GM12801 (cell line): ENCODE measurements around the gene TBXA2R.

Experiments used
- CTCF ChIP-seq: IDR thresholded peaks from one replicate; pipeline ENCODE4 v1.5.1; 2011; ENCODE audit warnings: control low read depth; ENCODE audit not compliant: insufficient read length; ENCODE audit errors: extremely low read depth

Gene TBXA2R

DNA sequence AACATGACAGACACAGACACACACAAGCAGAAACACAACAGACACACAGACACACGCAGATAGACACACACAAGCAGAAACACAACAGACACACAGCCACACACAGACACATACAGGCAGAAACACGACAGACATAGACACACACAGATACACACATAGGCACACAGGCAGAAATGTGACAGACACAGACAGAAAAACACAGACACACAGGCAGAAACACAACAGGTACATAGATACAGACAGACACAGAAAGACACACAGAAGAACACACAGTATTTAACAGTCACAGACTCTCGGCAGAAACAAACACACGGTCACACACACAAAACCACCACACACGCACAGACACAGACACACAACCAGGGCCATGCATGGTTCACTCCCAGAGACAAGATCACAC is 905 bp downstream of the TBXA2R start:
- no peak for TF ChIP-seq CTCF

DNA sequence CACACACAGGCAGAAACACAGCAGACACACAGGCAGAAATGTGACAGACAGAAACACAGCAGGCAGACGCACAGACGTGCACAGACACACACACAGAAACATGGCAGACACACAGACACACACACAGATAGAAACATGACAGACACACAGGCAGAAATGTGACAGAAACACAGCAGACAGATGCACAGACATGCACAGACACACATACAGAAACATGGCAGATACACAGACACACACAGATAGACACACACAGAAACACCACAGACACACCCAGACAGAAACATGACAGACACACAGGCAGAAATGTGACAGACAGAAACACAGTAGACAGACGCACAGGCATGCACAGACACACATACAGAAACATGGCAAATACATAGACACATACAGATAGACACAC is 1.3 kb downstream of the TBXA2R start:
- TF ChIP-seq CTCF: no peak

- TF ChIP-seq CTCF: no peak
These were observed 1.7 kb downstream of the TBXA2R start for GRCh38 chr19:3604987-3605343.

GRCh38 chr19:3604227-3604986 is 2.3 kb downstream of the TBXA2R start:
- no peak for TF ChIP-seq CTCF

DNA sequence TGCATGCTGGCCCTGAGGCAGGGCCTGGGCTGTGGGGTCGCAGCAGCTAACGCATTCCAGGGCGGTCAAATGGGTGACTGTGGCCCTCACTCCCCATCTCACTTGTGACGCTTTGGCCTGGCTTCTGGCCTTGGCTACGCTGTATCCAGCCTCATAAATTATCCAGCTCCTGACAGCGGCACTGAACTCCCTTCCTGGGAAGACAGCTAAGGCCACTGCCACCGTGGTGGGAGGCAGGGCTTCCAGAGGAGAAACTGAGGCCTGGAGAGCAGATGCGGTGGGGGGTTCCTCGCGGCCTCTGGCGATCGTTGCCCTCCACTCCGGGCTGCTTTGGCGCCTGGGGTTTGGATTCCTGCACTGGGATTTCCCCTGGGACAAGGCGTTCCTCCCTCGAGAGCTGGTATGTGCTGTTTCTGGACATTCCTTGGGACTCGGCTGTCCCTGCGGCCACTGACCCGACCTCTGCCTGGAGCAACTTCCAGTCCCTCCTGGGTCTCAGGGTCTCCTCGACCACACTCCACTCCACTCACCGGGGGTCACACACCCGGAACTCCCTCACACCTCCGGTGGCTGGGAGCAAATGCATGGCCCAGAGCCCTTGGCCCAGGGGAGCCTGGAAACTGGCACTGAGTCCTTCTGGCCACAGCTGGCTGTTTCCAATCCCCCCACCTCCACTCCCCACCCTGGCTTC is 3.4 kb downstream of the TBXA2R start:
- TF ChIP-seq CTCF: no peak

DNA sequence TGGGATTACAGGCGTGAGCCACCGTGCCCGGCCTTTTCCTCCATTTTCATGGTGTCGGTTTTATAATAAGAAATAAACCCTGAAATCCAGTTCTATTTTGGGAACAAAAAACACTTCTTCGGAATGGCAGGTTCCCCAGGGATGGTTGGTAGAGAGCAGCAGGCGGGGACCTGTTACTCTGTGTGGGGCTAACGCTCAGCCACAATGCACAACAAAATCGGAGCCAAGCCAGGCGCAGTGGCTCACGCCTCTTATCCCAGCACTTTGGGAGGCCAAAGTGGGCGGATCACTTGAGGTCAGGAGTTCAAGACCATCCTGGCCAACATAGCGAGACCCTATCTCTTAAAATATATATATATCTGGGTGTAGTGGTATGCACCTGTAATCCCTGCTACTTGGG is 5.7 kb downstream of the TBXA2R start:
- no peak for TF ChIP-seq CTCF

DNA sequence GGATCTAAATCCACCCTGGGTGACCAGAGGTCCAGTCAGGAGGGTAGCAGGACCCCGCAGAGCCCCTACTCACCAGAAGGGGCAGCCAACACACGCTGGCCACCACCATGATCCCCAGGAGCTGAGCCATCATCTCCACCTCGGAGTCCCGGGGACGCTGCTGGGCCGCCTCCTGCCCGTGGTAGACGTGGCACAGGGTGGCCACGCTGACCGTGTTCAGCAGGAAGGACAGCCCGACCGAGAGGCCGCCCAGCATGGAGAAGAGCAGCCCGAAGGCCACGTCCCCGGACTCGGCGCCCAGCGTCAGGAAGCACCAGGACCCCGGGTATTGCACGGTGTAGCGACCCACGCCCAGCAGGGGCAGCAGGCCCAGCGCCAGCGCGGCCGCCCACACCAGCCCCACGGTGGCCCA is 6.9 kb downstream of the TBXA2R start:
- no peak for TF ChIP-seq CTCF
